ENCODE data around the gene ABCC12. TPM values are rescaled to one million over a fixed set of nuclear protein-coding genes. Genes with fewer than 3 reads are reported as not detected.

ABCC12 gene
- total RNA-seq, 1 experiment from 2014 or later, result not detected

DNA sequence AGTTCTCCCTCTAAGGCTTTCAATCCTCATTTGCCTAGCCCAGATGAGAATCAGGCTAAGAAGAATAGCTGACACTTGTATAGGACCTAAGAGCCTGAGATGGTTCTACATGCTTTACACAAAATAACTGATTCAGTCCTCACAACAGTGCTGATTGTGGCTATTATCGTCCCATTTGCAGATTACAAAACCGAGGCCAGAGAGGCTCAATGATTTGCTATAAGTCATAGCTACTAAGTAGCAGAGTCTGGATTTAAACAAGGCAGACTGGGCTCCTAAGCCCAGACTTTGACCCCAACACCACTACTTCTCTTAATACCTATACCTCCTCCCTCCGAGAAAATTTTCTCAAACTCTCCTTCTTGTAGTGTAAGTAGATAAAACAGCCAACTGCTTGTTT, 23.1 kb downstream of the ABCC12 start:
- intact Hi-C loops (cut with micrococcal nuclease; ENCODE audit: unreplicated experiment), result no loop called here

DNA sequence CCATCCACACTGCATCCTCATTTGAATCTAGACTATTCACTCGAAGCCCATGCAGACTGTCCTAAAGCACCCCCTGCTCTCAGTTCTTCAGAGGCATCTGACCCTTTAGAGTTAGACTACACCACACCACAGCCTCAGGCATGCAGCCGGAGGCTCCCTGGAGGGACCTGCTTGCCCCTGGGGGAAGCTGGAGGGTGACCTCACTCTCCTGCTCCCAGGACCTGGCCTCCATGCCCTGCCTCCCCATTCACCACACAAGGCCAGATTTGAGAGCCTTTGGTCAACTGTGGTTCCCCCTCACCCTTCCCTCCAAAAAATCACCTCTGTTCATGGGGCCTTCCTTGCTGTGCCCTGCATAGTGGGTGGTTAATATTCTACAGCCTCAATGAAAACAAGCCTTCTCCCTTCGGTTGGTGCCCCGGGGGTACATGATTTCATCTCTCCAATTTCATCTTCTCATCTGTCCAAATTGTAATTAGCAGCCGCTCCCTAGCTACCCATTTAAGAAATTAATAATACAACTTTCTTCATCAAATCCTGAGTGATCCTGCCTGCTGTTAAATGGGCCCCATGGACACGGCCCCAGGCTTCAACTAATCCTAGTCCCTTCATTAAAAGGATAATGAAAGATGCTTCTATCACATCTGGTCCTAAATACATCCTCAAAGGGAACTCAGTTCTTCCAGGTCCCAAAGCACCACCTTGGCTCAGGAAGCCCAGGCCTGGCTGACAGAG, 24.4 kb downstream of the ABCC12 start:
- CTCF ChIA-PET, result no interaction called here
- Histone ChIP-seq H3K27me3 (replicated peaks; ENCODE audit: insufficient read depth, low read depth, low read length, poor library complexity) (no peaks in the 10 kb centered on the region), H3K9me3 (ENCODE audit: low read depth, low read length, poor library complexity, severe bottlenecking) (no peaks in the 10 kb centered on the region), H3K4me1 (ENCODE audit: insufficient read depth, low read length, poor library complexity, severe bottlenecking) (no peaks in the 10 kb centered on the region), H3K27ac (ENCODE audit: low read depth, low read length, poor library complexity, severe bottlenecking) (no peak overlapping the region), H3K4me3 (ENCODE audit: low read depth, low read length, poor library complexity, severe bottlenecking) (no peak overlapping the region), H3K36me3 (ENCODE audit: insufficient read depth, low read length, poor library complexity, severe bottlenecking) (no peaks in the 10 kb centered on the region)
- DNase-seq (ENCODE audit: low spot score), result no peak
- POLR2A ChIA-PET (ENCODE audit: low non-redundant PET), result no interaction called here
- no TSS peak for BruUV-seq (replicated peaks)
- intact Hi-C loops (cut with micrococcal nuclease; ENCODE audit: unreplicated experiment), result no loop called here
- TF ChIP-seq EZH2 (IDR thresholded peaks at IDR 0.05; ENCODE audit: borderline replicate concordance, low read depth, low read length, poor library complexity, severe bottlenecking), result no peak
- TF ChIP-seq, protein P1, sequence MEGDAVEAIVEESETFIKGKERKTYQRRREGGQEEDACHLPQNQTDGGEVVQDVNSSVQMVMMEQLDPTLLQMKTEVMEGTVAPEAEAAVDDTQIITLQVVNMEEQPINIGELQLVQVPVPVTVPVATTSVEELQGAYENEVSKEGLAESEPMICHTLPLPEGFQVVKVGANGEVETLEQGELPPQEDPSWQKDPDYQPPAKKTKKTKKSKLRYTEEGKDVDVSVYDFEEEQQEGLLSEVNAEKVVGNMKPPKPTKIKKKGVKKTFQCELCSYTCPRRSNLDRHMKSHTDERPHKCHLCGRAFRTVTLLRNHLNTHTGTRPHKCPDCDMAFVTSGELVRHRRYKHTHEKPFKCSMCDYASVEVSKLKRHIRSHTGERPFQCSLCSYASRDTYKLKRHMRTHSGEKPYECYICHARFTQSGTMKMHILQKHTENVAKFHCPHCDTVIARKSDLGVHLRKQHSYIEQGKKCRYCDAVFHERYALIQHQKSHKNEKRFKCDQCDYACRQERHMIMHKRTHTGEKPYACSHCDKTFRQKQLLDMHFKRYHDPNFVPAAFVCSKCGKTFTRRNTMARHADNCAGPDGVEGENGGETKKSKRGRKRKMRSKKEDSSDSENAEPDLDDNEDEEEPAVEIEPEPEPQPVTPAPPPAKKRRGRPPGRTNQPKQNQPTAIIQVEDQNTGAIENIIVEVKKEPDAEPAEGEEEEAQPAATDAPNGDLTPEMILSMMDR (conservative IDR thresholded peaks at IDR 0.05; ENCODE audit: low read depth, low read length), result no peak

More for the DNA sequence above, 23.1 kb downstream of the ABCC12 start:
- Histone ChIP-seq H3K9me3 (ENCODE audit: low read depth, low read length, poor library complexity, severe bottlenecking) (no peaks in the 10 kb centered on the region), H3K27me3 (replicated peaks; ENCODE audit: insufficient read depth, low read depth, low read length, poor library complexity) (no peaks in the 10 kb centered on the region), H3K36me3 (ENCODE audit: insufficient read depth, low read length, poor library complexity, severe bottlenecking) (no peaks in the 10 kb centered on the region), H3K4me1 (ENCODE audit: insufficient read depth, low read length, poor library complexity, severe bottlenecking) (no peaks in the 10 kb centered on the region), H3K4me3 (ENCODE audit: low read depth, low read length, poor library complexity, severe bottlenecking) (no peak overlapping the region), H3K27ac (ENCODE audit: low read depth, low read length, poor library complexity, severe bottlenecking) (no peak overlapping the region)
- CTCF ChIA-PET, result no interaction called here
- DNase-seq (ENCODE audit: low spot score), result no peak
- POLR2A ChIA-PET (ENCODE audit: low non-redundant PET), result interaction anchor here (0.8 kb wide), 1 partner anchor 991 kb away, joined by 3 read pairs; no protein-coding TSS in a partner anchor
- no peak for TF ChIP-seq EZH2 (IDR thresholded peaks at IDR 0.05; ENCODE audit: borderline replicate concordance, low read depth, low read length, poor library complexity, severe bottlenecking)
- BruUV-seq (replicated peaks), result no TSS peak

DNA sequence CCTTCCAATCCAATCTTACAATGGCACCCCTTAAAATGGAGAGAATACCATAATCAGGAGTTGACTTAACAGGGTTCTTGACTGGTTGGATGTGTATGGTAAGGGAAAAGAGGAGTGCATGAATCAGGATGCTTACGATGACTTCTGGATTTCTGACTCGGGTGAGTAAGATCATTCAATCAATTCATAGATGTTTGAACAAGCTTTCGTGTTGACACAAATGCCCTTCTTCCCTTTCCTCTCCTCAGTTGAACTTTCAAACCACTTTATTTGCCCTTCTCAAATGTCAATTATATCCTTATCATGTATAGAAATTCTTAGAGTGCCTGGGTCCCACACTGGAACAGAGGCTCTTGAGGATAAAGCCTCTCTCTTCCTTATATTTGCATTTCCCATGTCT, 25.9 kb downstream of the ABCC12 start:
- BruUV-seq (replicated peaks), result no TSS peak
- H3K27me3 ChIP-seq (replicated peaks; ENCODE audit: insufficient read depth, low read depth, low read length, poor library complexity), result no peaks in the 10 kb centered on the region
- H3K9me3 ChIP-seq (ENCODE audit: low read depth, low read length, poor library complexity, severe bottlenecking), result no peaks in the 10 kb centered on the region
- H3K4me1 ChIP-seq (ENCODE audit: insufficient read depth, low read length, poor library complexity, severe bottlenecking), result no peaks in the 10 kb centered on the region
- DNase-seq (ENCODE audit: low spot score), result no peak
- H3K27ac ChIP-seq (ENCODE audit: low read depth, low read length, poor library complexity, severe bottlenecking), result no peak overlapping the region
- CTCF ChIA-PET, result no interaction called here
- POLR2A ChIA-PET (ENCODE audit: low non-redundant PET), result no interaction called here
- TF ChIP-seq, protein P1 (conservative IDR thresholded peaks at IDR 0.05; ENCODE audit: low read depth, low read length), result no peak
- no peak for TF ChIP-seq EZH2 (IDR thresholded peaks at IDR 0.05; ENCODE audit: borderline replicate concordance, low read depth, low read length, poor library complexity, severe bottlenecking)
- no peak overlapping the region for H3K4me3 ChIP-seq (ENCODE audit: low read depth, low read length, poor library complexity, severe bottlenecking)
- no peaks in the 10 kb centered on the region for H3K36me3 ChIP-seq (ENCODE audit: insufficient read depth, low read length, poor library complexity, severe bottlenecking)
- intact Hi-C loops (cut with micrococcal nuclease; ENCODE audit: unreplicated experiment), result no loop called here

DNA sequence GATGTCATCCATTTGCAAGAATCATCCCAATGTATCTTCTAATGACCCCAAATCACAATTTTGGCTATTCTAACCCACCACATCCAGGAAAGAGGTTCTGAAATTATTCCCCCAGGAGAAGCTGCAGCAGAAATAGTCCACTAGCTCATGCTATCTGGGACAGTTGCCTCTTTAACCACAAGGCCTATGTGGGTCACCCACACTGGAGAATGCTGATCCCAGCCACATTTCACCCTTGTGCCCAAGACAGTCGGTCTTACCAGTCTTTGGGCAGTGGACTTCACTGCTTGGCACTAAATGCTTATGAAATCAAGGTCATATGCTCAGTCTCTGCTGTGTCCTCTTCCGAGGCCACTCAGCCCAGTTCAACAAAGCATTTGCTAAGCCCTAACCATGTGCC, 27.0 kb downstream of the ABCC12 start:
- TF ChIP-seq, protein P1 (conservative IDR thresholded peaks at IDR 0.05; ENCODE audit: low read depth, low read length), result no peak
- no peak for TF ChIP-seq EZH2 (IDR thresholded peaks at IDR 0.05; ENCODE audit: borderline replicate concordance, low read depth, low read length, poor library complexity, severe bottlenecking)
- POLR2A ChIA-PET (ENCODE audit: low non-redundant PET), result no interaction called here
- H3K4me3 ChIP-seq (ENCODE audit: low read depth, low read length, poor library complexity, severe bottlenecking), result no peak overlapping the region
- no TSS peak for BruUV-seq (replicated peaks)
- H3K27ac ChIP-seq (ENCODE audit: low read depth, low read length, poor library complexity, severe bottlenecking), result no peak overlapping the region
- H3K36me3 ChIP-seq (ENCODE audit: insufficient read depth, low read length, poor library complexity, severe bottlenecking), result no peaks in the 10 kb centered on the region
- intact Hi-C loops (cut with micrococcal nuclease; ENCODE audit: unreplicated experiment), result no loop called here
- H3K27me3 ChIP-seq (replicated peaks; ENCODE audit: insufficient read depth, low read depth, low read length, poor library complexity), result no peaks in the 10 kb centered on the region
- H3K9me3 ChIP-seq (ENCODE audit: low read depth, low read length, poor library complexity, severe bottlenecking), result no peaks in the 10 kb centered on the region
- DNase-seq (ENCODE audit: low spot score), result no peak
- CTCF ChIA-PET, result no interaction called here
- no peaks in the 10 kb centered on the region for H3K4me1 ChIP-seq (ENCODE audit: insufficient read depth, low read length, poor library complexity, severe bottlenecking)

Data from A673 (cell line).